ENCODE results near the gene GALNT10.

The GALNT10 gene

DNA sequence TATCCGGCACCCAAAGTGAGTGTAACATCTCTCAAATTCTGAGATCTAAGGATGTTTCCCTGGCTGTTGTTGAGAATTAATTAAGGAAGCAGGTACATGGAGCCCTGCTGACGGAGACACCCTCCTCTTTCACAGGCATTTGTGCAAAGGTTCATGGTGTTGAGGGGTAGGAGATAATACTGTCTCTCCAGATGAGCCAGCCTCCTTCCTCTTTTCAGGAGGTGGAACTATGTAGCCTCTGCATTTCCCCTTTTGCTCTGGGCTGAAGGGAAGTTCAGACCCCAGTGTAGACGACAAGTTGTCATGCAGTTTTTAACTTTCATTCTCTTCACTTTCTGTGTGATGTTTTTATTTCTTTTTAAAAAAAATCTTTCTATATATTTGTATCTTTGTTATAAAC lies 107.5 kb downstream of the GALNT10 start:
- no peak for DNase-seq (ENCODE audit: low spot score)

DNA sequence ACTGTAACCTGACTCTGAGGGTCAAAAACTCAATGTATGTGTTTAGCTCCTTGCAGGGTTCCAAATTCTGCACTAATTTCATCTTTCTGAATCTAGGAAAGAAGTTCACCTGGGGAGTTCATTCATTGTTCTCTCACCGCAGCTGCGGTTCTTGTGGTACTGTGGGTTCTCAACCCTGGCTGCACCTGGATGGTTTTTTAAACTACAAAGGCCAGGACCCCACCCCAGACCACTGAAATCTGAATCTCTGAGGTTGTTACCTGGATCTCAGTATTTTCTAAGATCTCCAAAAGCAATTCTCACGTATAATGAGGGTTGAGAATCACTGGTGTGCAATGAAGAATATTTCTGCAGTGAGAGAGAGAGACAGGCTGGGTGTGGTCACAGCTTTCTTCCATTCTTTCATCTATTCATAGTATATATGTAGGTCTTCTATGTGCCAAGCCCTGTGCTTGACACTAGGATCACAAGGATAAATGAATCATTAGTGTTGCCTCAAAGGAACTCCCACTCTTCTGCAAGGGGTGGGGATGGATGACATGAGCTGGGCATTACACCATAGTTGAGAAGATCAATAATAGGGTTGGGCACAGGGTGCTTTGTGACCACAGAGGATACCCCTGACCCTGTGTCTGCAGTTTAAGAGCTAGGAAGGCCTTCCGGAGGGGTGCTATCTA lies 109.8 kb downstream of the GALNT10 start:
- no peak for DNase-seq (ENCODE audit: low spot score)

DNA sequence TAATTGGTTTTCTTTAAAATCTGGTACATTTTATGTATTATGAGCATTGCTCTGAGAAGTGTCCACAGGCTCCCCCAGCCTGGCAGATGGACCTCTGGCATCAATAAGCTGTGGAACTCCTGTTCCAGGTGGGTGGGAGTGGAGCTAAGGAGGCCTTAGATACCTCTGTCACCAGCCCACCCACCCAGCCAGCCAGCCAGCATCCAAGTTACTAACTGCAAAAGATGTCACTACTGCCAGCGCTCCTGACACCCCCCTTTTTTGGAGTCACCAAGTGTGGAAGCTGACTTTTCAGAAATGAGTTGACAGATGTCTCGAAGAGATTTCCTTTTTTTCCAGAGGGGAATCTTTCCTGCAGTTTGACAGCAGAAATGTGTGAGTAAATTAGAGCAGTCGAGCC lies 111.2 kb downstream of the GALNT10 start:
- DNase-seq (ENCODE audit: low spot score) = no peak

- no peak for DNase-seq (ENCODE audit: low spot score)
Observed at GRCh38 chr5:154302161-154302560, 111.6 kb downstream of the GALNT10 start.

DNA sequence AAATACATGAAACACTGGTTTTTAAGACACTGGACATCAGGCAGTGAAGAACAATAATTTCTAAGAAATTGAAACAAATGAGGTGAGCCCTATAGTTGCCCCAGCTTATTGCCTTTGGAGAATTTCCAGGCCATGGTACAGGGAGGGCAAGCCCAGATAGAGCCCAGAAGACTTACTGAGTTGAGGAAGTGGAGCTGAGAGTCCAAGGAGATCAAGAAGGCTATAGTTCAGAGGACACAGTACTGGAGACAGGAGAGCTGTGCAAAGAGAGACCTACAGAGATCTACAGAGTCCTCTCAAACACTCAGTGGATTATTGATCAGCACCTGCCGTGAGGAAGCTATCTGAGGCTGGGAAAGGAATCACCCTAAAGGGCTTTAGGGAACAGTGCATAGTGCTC lies 112.6 kb downstream of the GALNT10 start:
- no peak for DNase-seq (ENCODE audit: low spot score)

- DNase-seq (ENCODE audit: low spot score) = no peak
Observed at GRCh38 chr5:154308443-154309370, 118.2 kb downstream of the GALNT10 start.

GRCh38 chr5:154309371-154309745 lies 118.8 kb downstream of the GALNT10 start:
- DNase-seq (ENCODE audit: low spot score) = no peak

GRCh38 chr5:154309805-154310204 lies 119.3 kb downstream of the GALNT10 start:
- no peak for DNase-seq (ENCODE audit: low spot score)

DNA sequence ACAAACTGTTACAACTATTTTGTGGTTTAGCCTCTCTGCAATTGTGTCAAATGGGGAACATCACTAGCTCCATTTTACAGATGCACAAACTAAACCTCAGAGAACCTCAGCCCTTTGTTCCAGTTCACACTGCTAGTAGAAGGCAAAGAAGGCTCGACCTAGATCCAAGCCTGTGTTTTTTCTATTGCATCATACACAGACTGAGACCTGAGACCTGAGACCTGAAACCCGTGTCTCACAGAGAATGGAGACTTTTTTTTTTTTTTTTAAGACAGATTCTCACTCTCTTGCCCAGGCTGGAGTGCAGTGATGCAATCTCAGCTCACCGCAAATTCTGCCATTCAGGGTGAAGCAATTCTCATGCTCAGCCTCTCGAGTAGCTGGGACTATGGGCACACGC lies 120.8 kb downstream of the GALNT10 start:
- DNase-seq (ENCODE audit: low spot score) = no peak

DNA sequence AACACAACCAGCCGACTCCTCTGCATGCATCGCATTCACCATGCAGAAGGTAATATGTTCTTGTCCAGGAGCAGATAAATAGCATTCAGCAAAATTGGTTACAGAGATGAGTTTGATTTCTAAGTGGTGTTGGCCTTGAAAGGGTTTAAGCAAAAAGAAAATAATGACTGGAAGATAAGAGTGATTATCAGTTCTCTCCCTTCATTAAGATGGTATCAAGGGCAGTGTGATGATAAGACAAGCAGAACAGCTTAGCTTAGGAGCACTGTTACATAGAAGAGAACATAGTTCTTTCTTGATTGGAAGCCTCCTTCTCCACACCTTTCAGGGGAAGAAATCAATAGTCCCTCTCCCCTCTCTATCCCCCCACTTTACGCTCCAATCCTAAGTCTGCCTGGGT lies 121.5 kb downstream of the GALNT10 start:
- DNase-seq (ENCODE audit: low spot score) = no peak

- DNase-seq (ENCODE audit: low spot score) = no peak
Observed at GRCh38 chr5:154312576-154312975, 122.0 kb downstream of the GALNT10 start.

GRCh38 chr5:154313360-154314017 lies 123.0 kb downstream of the GALNT10 start:
- no peak for DNase-seq (ENCODE audit: low spot score)

DNA sequence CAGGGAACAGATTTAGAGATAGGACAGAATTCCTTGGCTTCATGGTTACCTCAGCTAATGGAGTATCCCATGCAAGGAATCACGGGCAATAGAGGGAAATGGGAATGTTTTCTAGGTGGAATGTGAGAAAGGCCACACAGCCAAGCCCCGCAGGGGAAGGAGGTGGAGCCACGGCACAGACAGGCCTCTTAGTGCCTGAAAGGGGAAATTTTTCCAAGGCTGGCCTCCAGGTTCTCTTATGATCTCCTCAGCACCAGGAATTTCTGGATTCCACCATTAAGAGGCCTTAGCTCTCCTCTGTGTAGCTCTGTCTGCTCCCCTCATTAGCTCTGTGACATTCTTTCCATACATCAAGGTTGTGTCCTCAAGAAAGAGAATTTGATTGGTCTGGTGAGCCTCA lies 124.7 kb downstream of the GALNT10 start:
- no peak for DNase-seq (ENCODE audit: low spot score)

- no peak for DNase-seq (ENCODE audit: low spot score)
Observed at GRCh38 chr5:154315756-154316155, 125.2 kb downstream of the GALNT10 start.

GRCh38 chr5:154316223-154316935 lies 125.8 kb downstream of the GALNT10 start:
- DNase-seq (ENCODE audit: low spot score) = no peak

- DNase-seq (ENCODE audit: low spot score) = no peak
Observed at GRCh38 chr5:154317916-154318315, 127.4 kb downstream of the GALNT10 start.

GRCh38 chr5:154318691-154319090 lies 128.2 kb downstream of the GALNT10 start:
- no peak for DNase-seq (ENCODE audit: low spot score)

DNA sequence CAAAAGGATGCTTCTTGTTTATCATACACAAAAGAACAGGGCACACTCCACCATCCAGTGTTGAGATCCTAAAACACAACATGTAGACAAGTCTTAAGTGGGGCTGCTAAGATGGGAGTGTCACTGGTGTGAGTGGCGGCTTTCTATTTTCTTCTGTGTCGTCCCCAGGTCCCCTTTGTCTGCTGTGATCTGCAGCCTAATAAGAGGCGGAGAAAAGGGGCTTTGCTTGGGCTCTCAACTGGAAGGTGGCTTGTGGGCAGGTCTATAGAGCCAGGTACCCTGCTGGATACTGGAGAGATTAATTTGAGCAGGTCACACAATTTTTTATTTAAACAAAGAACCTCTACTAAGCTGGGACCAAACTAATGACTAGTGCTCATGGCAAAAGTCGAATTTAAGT lies 129.2 kb downstream of the GALNT10 start:
- DNase-seq (ENCODE audit: low spot score) = no peak

DNA sequence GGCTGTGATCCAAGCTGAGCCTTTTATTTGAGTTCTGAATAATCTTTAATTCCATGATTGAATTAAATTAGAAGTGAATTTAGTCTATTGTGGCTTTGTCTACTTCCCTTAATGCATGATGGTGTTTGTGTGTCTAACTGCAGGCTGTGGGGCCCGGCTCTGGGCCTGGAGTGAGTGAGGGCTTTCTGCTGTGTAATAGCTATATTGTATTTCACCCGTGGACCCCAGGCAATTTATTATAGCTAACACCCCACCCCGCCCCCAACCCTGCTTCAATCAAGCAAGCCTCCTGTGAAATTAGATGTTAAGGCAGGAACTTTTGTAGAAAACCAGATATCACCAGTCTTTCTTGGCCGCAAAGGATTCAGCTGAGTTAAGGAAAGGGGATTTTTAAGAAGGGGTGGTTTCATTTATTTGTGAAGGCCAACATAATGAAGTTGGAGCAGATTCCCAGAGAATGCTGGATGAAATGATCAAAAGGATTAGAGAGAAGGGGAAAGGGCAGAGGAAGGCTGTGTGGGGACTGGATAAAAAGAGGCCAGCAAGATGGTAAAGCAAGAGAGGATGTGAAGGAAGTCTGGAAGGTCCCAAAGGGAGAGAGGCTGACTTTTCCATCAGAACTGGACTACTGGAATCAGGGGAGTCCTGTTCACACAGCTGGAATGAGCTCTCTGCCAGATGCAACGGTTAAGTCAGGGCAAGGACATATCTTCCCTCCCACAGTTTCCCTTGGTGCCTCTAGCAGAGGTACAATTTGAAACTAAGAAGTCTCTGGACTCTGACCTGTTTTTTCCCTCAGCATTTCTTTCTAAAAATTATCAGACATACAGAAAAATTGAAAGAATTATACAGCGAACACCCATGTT lies 129.9 kb downstream of the GALNT10 start:
- no peak for DNase-seq (ENCODE audit: low spot score)

GRCh38 chr5:154321546-154321945 lies 131.0 kb downstream of the GALNT10 start:
- DNase-seq (ENCODE audit: low spot score) = no peak

DNA sequence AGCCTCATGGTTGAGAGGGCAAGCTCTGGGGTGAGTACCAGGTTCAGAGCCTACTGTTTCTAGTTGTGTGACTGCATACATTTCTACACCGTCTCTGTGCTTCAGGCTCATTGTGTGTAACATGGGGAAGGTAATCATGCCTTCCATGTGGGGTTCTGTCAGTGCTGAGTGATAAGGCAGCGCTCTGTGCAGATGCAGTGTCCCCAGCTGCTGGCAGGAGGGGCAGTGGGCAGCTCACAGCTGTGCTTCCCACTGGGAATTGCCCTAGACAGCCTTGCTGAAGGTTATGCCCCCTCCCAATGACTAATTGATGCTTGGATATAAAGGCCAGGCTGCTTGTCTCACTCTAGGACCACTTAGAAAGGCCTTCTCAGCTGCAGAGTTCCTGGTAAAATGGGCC lies 133.5 kb downstream of the GALNT10 start:
- DNase-seq (ENCODE audit: low spot score) = no peak
